GM19372 (cell line): ENCODE data around the gene ARHGEF10L.

Source experiments
- ATAC-seq: cut with Tn5 transposase; IDR thresholded peaks from one replicate; pipeline ENCODE4 v1.9.1; 2021; ENCODE audit warnings: mild to moderate bottlenecking, low read depth, moderate library complexity; ENCODE audit not compliant: unreplicated experiment

Gene ARHGEF10L

DNA sequence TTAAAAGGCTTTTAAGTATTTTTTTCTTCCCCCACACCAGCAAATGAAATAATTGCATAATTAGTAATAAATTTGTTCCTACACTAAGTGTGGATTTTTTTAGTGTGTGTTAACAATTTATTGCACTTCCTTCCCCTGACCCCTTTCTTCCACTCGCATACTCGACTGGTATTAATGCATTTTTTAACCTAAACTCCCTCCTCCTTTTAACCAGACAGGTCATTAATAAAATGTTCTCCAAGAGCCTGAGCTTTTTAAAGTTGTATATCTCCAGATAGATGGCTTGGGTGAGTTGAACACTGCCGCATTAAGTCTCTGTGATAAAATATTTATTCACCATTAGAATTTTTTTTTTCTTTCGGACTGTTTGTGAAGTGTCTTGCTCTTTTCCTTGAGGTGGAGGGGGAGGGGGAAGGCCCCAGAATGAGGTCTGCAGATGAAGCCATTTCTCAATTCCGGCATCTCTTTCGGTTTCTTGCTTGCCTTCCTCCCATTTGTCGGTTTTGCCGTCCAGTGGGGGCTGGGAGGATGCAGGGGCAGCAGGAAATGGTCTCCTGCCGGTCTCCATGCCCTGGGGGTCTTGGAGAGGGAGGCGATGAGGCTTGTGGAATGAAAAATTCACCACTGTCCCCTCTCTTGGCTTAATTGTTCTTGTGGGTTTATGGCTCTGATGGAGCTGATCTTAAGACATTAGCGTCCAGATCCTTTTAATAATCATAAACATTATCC is 151.6 kb downstream of the ARHGEF10L start:
- ATAC-seq = no peak

DNA sequence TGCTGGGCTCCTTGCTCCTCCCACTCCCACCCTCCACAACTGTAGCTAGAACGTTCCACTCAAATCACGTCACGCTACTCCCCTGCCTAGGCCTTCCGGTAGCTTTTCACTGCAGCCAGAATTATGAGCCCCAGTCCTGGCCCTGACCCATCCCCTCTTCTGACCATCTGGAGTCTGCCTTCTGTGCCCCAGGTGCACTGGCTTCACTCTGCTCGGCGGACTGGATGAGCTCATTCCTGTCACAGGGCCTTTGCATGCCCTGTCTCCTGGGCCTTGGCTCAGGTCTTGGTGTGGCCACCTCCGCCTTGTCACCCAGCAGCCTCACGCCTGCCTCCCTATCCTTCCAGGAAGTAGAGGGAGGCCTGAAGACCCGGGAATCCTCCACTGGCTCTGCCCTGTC is 153.1 kb downstream of the ARHGEF10L start:
- no peak for ATAC-seq

DNA sequence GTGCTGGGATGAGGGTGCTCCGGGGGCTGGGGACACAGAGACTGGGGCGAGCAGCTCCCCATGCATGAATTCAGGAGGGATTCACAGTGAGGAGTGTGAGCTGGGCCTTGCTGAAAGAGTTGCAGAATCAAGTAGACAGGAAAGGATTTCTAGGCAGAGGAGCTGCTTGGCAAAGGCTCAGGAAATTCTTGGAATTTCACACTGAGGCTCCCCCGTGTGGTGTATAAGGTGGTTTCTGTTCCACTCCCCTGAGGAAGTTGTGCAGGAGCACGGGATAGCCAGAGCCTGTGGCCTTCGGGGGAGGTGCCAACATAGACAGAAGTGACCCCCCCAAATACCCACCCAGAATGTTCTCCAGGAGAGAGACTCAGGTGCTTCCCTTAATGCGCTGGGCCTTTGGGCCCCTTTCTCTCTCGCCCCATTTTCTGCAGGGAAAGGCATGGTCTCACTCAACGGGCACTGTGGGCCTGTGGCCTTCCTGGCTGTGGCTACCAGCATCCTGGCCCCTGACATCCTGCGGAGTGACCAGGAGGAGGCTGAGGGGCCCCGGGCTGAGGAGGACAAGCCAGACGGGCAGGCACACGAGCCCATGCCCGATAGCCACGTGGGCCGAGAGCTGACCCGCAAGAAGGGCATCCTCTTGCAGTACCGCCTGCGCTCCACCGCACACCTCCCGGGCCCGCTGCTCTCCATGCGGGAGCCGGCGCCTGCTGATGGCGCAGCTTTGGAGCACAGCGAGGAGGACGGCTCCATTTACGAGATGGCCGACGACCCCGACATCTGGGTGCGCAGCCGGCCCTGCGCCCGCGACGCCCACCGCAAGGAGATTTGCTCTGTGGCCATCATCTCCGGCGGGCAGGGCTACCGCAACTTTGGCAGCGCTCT is 157.2 kb downstream of the ARHGEF10L start:
- ATAC-seq = no peak

DNA sequence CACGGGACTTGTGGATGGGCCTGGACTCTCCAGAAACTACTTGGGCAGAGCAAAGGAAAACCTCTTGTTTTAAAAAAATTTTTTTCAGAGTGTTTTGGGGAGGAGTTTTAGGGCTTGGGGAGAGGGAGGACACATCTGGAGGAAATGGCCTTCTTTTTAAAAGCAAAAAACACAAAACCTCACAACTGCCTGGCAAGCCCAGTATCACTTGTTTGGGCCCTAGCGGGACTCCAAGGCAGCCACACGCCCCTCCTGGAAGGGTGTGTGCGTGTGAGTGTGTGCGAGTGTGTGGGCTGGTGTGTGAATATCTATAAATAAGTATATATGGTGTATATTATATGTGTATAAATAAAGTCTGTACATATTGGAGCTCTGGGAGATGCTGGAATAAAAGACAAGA is 158.0 kb downstream of the ARHGEF10L start:
- ATAC-seq = no peak

DNA sequence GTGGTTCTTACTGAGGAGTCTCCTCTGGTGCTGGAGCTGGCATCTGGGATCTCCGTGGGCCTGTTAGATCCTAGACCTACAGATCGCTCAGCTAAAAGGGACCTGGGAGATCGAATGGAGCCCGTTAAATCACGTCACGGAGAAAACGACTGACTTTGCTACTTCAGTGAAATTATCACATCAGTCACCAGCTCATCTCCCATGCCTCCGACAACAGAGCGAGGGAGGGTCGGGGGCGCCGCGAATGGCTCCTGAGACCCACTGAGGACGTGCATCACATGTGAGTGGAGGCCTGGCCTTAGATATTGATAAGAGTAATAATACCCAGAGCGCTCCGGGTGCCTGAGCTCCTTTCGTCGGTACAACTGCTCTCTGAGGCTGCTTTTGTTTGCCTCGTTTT is 160.1 kb downstream of the ARHGEF10L start:
- no peak for ATAC-seq

DNA sequence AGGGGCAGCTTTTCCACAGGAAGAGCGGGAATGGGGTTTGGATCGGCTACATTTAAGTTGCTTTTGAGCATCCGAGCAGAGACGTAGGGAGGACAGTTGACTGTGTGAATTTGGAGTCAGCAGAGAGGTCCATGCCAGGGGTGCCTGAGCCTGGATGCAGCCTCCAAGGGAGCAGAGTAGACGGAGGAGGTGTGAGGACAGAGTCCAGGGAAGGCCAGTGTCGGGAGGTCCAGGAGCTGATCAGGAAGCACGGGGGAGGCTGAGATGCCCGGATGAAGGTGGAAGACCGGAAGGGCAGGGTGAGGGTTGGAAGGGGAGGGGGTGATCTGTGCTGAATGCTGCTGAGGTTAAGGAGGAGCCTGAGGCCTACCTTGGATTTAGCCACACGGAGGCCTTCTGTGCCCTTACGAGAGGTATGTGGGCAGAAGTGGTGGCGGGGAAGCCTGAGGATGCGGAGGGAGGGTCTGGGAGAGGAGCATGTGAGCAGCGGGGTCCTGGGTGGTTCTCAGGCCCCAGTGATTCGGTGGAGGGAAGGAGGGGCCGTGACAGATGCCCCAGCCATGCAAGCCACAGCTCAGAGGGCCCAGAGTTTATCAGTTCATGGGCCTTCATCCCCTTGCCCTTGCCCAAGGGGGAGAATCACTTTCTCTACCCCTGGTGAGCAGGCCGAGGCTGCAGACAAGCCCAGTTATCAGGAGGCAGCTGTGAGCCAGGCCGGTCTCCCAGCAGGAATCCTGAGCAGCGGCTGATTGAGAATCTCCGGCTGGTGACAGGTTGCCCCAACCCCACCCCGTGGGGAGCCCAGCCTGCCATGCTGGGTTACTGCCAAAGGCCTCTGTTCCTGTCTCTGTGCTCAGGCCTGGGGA is 161.7 kb downstream of the ARHGEF10L start:
- no peak for ATAC-seq

DNA sequence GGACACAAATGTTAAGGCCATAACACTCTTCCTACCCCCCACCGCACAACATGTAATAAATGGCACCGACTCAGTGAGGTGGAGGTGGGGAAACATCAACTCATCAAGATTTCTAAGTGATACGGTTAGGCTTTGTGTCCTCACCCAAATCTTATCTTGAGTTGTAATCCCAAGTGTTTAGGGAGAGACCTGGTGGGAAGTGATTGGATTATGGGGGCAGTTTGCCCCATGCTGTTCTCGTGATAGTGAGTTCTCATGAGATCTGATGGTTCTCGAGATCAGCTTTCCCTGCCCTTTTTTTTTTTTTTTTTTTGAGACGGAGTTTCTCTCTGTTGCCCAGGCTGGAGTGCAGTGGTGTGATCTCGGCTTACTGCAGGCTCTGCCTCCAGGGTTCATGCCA is 164.7 kb downstream of the ARHGEF10L start:
- no peak for ATAC-seq

DNA sequence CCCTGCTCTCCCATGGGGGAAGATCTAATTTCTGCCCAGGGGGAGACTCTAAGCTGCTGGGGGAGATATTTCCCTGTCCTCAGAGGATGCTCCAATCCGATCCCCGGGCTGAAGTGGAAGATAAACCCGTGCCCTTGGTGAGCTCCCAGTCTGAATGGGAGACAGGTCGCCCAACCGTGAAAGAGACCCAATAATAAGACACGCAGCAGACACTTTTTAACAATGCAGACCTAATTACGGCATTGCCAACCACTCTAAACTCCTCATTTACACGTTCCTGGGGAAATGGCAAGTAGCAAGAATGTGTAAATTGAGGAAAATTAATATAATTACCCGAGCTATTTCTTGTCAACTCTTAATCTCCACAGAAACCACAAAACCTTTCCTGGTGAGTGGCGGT is 166.9 kb downstream of the ARHGEF10L start:
- no peak for ATAC-seq

DNA sequence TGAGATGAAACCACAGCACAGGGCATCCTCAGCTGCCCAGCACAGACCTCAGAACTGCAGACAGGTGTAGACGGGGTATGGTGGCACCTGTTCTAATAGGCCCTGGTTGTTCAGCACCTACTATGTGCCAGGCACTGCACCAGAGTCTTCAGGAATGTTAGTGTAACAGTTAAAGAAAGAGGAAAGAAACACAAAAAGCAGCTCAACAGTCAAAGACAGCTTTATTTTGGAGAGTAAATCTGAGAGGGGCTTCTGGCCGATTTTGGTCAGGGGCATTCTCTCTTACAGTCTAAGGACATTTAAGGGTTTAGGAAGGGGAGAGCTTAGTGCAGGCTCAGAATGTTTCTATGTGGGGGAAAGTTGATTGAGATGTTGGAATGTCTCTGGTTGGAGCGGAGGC is 170.5 kb downstream of the ARHGEF10L start:
- ATAC-seq = no peak

DNA sequence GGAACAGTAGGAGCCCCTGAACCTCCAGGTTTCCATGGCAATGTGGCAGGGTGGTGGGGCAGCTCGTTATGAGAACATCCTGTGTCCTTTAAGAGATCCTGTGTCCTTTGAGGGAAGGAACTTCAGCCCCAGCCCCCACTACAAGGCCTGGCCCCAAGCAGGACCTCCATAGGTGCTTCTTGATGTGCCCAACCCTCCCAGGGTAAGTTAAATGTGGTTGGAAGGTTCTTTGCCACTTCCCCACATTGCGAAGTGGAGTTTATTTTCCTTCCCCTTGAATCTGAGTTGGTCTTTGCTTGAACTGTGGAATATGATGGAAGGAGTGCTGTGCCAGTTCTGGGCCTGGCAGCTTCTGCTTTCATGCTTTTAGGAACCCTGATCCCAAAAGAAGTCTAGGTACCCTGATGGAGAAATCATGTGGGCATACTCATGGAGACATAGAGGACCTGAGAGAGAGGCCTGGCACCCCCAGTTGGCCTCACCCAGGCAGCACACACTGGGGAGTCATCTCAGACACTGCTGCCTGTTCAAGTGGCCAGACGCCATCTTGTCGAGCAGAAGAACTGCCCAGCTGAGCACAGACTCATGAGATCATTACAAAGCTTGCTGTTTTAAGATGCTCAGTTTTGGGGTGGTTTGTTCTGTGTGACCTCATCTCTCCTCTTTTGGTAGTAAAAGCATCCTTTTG is 171.5 kb downstream of the ARHGEF10L start:
- ATAC-seq = no peak

DNA sequence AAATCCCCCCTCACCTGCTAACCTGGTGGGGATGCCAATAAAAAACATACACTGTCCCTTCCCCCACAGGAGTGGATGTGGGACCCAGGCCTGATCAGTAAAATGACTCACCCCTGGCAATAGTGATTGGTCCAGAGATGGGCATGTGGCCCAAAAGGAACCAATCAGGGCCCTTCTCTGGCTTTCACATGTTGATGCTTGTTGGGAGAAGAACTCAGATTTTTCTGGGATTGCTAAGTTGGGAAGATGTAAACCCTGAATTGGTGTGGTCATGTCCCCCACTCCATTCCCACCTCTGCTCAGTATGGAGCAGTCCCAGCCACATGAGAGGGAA is 172.0 kb downstream of the ARHGEF10L start:
- ATAC-seq = no peak

DNA sequence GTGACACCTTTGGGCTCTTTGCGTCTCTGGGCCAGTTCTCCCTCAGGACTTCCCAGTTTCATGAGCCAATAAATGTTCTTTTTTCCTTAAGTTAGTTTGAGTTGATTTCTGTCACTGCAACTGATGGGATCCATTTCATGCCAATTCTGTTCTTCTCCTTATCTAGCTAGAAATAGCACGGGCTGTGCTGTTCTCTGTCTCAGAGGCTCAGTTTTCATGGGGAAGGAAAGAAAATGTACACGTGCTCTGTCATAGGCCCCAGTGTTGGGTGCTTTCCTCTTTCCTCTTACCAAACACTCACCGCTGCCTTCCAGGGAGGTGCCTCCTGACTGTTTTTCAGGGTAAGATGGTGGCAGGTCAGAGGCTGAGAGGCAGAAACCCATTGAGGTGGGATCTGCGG is 172.4 kb downstream of the ARHGEF10L start:
- no peak for ATAC-seq

DNA sequence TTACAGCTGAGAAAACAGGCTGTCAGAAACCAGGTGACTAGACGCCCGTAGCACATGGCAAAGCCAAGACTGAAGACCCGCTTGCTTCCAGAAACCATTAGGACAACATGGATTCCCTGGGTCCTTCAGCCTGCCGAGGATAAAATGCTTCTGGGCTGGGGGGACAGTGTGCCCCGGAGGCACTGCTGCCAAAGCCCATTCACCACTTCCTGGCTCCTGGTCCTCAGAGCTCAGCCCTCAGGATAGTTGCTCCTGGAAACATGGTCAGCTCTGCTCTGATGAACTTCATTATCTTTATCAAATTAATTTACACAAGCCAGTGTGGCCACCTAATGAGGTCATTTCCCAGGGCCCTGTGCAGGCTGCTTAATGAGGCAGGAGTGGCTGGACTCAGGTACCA is 174.5 kb downstream of the ARHGEF10L start:
- no peak for ATAC-seq

DNA sequence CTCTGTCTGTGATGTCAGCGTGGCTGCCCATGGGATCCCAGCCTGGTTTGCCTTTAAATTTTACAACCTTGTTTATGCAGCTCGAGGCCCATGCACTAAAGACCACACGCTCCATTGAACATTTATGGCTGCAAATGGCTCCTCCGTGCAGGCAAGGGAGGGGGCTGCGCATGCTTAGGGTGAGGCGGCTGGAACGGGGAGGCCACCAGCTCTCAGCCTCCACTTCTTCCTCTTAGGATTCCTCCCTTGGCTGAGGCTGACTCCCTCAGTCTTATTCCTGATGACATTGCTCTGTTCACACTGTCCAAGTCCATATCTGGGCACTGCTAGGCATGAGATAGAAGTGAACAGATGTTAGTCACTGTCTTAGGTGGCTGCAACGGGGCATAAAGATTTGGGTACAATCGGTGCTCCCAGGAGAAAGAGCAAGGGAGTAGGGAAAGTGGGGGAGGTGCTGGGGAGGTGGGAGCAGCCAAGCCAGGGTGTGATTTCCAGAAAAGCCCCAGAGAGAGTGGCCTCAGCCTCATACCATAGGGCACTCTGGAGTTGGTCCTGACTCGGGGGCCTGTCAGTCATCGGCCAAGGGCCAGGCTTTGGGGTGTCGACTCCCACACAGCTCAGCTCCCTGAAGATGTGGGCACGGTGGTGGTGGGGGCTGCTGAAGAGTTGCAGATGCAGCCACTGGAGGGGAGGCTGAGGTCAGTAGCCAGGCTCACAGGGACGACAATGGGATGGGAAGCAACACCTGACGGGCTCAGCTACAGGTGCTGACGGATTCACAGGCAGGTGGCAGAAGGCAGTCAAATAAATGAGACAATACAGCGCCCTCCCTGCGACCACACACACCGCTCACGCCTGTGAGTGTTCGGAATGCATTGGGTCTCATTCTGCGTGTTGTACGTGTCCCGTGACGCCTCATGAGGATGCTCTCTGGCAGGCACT is 178.4 kb downstream of the ARHGEF10L start:
- ATAC-seq = no peak

DNA sequence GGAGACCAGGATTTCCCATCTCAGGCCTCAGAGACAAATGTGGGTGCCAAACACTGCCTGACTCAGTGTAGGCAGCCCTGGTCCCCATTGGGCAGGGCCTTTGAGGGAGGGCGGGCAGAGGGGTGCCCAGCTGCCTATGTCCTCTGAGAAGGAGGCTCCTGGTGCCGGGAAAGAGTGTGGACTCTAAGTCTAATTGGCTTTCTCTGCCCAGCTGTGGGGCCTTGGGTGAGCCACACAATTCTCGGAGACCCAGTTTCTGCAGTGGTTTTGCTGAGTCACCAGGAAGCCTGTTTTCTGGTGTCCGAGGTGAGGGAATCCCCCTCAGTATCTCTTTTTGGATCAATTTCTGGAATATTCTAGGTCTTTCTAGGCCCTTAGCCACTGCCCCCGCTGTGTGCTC is 180.4 kb downstream of the ARHGEF10L start:
- no peak for ATAC-seq

DNA sequence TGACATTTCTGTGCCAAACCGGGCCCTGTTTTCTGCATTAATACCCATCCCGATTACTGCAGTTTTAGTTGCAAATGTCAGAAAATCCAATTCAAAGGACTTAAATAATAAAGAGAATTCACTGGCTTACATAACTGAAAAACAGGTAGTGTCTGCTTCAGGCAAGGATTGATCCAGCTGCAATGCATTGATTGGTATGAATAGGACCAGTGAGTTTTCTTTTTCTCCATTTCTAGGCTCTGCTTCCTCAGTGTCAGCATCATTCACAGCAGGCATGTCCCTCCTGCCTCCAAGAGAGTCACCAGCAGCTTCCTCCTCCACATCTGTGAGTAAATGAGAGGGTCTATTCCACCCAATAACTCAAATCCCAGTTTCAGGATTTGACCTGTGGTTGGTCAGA is 181.9 kb downstream of the ARHGEF10L start:
- no peak for ATAC-seq

DNA sequence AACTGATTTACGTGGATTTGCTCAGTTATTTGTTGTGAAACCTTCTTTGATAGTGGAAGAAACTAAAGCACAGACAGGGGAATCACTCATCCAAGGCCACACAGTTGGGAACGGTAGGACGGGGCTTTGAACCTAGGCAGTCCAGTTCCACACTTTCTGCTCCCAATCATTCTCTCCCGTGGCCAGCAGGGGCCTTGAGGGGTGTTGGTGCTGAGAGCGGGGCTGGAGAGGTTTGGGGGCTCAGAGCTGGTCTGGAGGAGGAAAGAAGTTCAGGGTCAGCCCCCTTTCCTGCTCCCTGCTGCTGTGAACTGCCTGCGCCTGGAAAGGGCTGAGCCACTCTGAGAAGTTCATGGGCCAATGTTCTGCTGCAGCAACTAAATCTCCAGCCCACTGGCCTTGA is 184.2 kb downstream of the ARHGEF10L start:
- no peak for ATAC-seq

DNA sequence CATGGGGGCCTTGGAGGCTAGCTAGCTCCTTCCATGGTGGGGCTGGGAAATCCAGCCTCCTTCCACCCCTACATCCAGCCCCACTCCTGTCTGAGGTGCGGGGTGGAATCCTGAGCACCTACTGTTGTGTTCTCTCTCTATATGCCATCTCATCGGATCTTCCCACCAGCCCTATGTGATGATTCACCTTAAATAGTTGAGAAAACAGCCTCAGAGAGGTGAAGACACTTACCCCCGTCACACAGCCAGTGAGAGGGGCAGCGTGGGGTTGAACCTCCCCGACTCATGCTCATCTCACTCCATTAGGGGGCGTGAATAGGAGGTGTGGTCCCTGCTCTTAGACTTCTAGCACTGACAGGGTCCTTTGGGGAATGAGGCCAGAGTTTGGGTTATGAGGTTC is 184.7 kb downstream of the ARHGEF10L start:
- ATAC-seq = no peak

DNA sequence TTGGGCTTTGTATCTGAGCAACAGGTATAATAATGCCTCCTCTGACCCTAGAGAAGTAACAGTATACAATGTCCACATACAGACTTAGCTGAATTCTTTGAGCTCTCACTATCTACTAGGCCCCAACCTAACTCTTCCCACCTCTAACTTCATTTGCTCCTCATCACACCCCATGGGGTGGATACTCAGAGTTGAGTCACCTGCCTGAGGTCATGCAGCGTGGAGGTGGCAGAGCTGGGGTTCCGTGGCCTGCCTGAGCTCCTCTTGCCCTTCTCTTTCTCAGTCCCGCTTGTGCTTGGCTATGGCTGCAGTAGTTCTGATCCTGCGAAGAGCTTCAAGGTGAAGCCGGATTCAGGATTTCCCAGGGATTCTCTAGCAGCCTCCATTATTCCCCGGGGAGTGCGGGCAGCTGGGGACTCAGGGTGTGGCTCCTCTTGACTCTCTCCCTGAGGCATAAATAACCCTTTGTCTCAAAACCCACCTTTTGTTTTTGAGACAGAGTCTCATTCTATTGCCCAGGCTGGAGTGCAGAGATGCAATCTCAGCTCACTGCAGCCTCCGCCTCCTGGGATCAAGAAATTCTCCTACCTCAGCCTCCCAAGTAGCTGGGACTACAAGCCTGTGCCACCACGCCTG is 185.7 kb downstream of the ARHGEF10L start:
- no peak for ATAC-seq
